HTERT RPE-1 (cell line): ENCODE results near the gene NHEJ1.
"Not testable (repeated sequence)": the region's sequence is repeated elsewhere in the genome, so short reads cannot be mapped to it uniquely, and the experiment has no call there.

Experiments
- in situ Hi-C: fragments of 300-500 bp; cut with MboI; formaldehyde crosslinking; loops from 4 replicates; pipeline ENCODE4 v1.14.3; 2020; ENCODE audit warnings: low sequenced_read_pairs

Gene NHEJ1, protein sequence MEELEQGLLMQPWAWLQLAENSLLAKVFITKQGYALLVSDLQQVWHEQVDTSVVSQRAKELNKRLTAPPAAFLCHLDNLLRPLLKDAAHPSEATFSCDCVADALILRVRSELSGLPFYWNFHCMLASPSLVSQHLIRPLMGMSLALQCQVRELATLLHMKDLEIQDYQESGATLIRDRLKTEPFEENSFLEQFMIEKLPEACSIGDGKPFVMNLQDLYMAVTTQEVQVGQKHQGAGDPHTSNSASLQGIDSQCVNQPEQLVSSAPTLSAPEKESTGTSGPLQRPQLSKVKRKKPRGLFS

DNA sequence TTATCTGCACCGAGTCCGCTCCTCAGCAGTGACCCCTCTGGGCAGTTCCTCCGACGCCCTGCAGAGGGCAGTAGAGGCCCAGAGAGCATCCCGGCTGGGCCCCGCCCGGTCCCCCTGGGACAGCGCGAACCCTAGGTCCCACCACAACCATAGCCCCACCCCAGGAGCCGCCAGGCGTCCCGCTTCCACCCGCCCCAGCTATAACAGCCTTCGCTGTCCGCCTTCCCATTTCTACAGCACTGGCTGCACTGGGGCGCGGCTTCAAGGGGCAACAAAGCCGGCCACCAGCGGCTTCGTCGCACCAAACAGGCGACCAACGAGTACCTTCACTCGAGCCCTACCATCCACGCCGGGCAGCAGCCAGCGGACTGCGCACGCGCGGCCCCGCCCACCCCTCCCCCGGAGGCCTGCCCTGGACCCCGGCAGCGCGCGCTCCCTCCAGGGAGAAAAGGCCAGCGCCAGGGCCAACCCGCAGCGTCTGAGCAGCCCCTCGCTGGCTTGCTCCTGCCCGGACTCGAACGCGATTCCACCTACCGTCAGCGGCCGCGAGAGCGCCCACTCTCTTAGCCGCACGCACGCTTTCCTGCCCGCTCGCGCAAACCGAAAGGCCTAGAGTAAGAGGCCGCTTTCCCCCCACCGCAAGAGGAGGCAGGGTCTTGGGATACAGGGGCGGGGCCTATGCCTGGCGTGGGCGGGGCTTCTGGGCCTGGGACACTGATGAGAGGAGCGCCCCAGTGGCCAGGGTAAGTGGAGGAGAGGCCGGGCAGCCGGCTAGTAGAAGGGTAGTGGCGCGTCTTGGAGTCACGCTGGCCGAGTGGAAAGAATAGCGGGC is at the start of gene NHEJ1:
Gene NHEJ1 (minus strand): TSS at position 630 of the 832 bp plus-strand sequence. CDS start 2,453 bp downstream, outside the sequence.
- in situ Hi-C loops, result no loop called here

- in situ Hi-C loops, result no loop called here
These were observed 48.9 kb upstream of the NHEJ1 start for GRCh38 chr2:219209236-219210195.

- in situ Hi-C loops, result no loop called here
These were observed 47.5 kb upstream of the NHEJ1 start for GRCh38 chr2:219207884-219208740.

GRCh38 chr2:219207134-219207883 is 46.7 kb upstream of the NHEJ1 start:
- in situ Hi-C loops, result no loop called here

DNA sequence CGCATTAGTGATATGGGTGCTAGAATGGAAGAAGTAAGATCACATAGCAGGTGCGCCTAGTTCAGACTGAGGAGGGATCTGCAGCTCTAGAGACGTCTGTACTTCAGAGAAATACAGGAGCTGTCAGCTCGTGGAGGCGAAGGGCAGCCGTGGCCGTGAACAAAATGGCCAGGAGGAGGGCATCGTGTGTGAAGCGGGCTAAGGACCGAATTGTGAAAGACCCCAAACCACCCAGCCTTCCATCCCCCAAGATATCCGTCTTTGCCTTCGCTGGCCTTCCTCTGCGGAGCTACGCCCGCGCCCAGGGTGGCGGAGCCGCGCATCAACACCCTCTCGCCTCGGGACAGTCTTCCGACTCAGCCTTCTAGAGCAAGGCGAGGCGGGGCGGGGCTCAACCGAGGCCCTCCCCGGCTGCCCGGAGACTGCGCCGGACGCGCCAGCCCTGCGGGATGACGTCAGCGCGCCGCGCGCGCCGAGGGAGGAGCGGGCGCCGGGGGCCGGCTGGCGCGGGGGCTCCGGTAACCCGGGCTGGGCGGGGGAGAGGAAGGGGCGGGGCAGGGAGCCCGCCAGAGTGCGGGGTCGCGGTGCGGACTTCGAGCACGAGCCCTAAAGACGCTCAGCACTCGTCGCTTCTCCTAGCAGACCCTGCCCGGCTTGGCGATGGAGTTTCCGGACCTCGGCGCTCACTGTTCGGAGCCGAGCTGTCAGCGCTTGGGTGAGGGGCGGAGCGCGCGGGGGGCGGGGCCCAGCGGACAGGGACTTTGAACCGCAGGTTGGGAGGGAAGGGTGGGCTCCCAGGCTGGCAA is 45.9 kb upstream of the NHEJ1 start, which contains the start of gene ZFAND2B:
Gene ZFAND2B (plus strand): TSS at position 455 of the 806 bp plus-strand sequence. CDS start 206 bp downstream, at position 661.
- in situ Hi-C loops, result no loop called here

DNA sequence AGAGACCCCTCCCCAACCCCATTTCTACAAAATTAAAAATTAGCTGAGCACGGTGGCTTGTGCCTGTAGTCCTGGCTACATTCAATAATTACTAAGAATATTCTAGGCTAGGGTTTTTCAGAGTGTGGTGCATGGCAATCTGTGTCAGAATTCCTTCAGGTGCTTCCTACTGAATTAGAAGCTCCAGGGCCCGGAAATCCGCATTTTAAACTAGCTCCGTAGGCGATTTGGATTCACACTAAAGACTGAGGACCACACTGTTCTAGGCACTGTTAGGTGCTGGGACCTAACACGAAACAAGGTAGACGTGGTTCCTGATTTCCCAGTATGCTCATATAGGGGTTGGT is 45.3 kb upstream of the NHEJ1 start:
- in situ Hi-C loops, result no loop called here

GRCh38 chr2:219205165-219205538 is 44.5 kb upstream of the NHEJ1 start:
- in situ Hi-C loops, result no loop called here

DNA sequence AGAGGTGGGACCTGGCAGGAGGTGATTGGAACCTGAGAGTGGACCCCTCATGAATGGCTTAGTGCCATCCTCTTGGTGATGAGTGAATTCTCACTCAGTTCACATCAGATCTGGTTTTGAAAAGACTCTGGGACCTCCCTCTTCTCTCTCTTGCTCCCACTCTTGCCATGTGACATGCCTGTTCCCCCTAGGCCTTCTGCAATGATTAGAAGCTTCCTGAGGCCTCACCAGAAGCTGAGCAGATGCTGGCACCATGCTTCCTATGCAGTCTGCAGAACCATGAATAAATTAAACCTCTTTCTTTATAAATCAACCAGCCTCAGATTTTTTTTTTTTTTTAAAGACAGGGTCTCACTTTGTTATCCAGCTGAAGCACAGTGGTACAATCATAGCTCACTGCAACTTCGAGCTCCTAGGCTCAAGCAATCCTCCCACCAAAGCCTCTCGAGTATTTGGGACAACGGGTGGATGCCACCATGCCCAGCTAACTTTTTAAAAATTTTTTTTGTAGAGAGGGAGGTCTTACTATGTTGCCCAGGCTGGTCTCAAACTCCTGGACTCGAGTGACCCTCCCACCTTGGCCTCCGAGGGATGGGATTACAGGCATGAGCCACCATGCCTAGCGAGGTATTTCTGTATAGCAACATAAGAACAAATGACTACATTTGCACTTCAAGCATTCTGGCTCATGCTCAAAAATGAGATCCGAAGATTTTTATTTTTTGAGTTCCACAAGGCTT is 44.0 kb upstream of the NHEJ1 start:
- in situ Hi-C loops, result no loop called here

DNA sequence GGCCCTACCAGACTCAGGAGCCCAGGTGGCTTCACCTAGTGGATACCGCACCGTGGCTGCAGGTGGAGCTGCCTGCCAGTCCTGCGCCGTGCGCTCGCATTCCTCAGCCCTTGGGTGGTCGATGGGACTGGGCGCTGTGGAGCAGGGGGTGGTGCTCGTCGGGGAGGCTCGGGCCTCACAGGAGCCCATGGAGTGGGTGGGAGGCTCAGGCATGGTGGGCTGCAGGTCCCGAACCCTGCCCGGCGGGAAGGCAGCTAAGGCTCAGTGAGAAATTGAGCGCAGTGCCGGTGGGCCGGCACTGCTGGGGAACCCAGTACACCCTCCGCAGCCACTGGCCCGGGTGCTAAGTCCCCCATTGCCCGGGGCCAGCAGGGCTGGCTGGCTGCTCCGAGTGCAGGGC is 40.7 kb upstream of the NHEJ1 start:
- in situ Hi-C loops, result not testable (repeated sequence)

- in situ Hi-C loops, result not testable (repeated sequence)
These were observed 40.1 kb upstream of the NHEJ1 start for GRCh38 chr2:219200502-219201326.

GRCh38 chr2:219199470-219200211 is 39.0 kb upstream of the NHEJ1 start:
- in situ Hi-C loops, result no loop called here

GRCh38 chr2:219198974-219199373 is 38.4 kb upstream of the NHEJ1 start:
- in situ Hi-C loops, result no loop called here

DNA sequence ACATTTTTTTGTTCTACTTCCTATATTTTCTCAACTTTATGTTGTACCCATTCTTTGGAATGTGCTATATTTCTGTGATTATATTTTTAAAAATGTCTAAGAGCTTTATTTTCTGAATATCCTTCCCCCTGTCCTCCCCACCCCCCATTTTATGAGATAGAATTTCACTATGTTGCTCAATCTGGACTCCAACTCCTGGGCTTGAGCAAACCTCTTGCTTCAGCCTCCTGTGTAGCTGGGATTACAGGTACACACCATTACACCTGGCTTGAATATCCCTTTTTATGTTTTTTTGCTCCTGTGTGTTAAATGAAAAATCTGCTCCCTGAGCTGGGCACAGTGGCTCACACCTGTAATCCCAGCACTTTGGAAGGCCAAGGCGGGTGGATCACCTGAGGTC is 36.8 kb upstream of the NHEJ1 start:
- in situ Hi-C loops, result no loop called here

- in situ Hi-C loops, result no loop called here
These were observed 26.3 kb upstream of the NHEJ1 start for GRCh38 chr2:219186754-219187456.

GRCh38 chr2:219184121-219184520 is 23.5 kb upstream of the NHEJ1 start:
- in situ Hi-C loops, result no loop called here
